22Rv1 (cell line): ENCODE data around the gene CFAP46.

Source experiments
- H3K27ac ChIP-seq: fragments of 450-650 bp; 2 replicates; pipeline ENCODE4 v1.5.1; 2017
- ZFX ChIP-seq: fragments of 450-650 bp; IDR thresholded peaks from 2 replicates; pipeline ENCODE4 v1.6.1; 2017; ENCODE audit warnings: antibody characterized with exemption, borderline replicate concordance
- TF ChIP-seq, protein P1 (sequence below): fragments of 450-650 bp; IDR thresholded peaks from 2 replicates; pipeline ENCODE4 v1.5.1; 2017; ENCODE audit warnings: mild to moderate bottlenecking

CFAP46 gene

DNA sequence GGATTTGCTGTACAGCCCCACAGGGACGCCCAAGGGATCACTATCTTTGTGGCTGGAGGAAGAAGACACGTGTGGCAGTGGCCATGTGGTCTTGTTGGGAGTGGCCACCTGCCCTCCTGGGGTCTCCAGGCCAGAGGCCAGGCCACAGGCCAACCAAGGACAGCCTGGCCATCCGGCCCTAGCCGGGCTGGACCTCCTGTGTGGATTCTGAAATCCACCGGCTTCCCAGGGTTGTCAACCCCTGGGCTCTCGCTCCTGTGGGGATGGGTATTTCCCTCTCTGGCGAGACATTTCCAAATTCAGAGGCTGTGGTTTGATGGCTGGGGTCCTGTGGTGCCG is 31.5 kb upstream of the CFAP46 start:
- TF ChIP-seq ZFX = no peak
- TF ChIP-seq, protein P1, sequence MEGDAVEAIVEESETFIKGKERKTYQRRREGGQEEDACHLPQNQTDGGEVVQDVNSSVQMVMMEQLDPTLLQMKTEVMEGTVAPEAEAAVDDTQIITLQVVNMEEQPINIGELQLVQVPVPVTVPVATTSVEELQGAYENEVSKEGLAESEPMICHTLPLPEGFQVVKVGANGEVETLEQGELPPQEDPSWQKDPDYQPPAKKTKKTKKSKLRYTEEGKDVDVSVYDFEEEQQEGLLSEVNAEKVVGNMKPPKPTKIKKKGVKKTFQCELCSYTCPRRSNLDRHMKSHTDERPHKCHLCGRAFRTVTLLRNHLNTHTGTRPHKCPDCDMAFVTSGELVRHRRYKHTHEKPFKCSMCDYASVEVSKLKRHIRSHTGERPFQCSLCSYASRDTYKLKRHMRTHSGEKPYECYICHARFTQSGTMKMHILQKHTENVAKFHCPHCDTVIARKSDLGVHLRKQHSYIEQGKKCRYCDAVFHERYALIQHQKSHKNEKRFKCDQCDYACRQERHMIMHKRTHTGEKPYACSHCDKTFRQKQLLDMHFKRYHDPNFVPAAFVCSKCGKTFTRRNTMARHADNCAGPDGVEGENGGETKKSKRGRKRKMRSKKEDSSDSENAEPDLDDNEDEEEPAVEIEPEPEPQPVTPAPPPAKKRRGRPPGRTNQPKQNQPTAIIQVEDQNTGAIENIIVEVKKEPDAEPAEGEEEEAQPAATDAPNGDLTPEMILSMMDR = no peak
- no peak overlapping the region for H3K27ac ChIP-seq

DNA sequence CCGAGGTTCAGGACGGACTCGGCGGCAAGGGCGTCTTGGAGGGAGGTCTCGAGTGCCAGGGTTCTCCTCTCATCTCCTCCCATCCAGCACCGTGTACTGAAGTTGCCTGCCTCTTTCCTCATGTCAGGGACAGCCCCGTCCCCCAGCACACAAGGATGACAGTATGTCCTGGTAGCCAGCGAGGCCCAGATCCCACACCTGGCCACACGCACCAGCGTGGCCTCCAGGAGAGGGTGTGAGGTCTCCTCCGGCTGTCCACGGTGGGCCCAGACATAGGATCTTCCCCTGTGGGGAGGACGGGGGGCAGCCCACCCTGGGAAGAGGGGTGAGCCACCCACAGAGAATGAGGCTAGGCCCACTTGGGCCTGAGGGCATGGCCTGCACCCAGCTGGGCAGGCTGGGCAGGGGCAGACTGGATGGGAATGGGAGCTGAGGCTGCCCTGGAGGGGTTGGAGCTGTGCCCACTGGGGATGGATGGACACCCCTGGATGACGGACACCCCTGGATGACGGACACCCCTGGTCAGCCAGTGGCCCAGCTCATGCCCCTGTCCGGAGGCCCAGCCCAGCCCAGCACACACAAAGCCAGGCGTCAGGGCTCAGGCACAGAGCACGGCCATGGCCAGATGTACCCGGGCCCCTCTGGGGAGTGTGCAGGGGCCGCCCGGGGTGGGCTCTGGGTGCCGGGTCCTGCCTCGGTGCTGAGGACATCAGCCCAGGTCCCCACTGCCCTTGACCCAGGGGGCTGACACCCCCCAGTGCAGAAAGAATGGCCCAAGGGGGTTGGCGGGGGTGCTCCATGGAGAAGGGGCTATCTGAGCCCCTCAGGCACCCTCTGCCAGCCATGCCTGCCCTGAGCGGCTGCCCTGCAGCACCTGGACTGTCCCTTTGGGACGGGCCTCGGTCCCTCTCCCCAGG is 30.9 kb upstream of the CFAP46 start:
- TF ChIP-seq, protein P1 = no peak
- TF ChIP-seq ZFX = no peak
- no peak overlapping the region for H3K27ac ChIP-seq

DNA sequence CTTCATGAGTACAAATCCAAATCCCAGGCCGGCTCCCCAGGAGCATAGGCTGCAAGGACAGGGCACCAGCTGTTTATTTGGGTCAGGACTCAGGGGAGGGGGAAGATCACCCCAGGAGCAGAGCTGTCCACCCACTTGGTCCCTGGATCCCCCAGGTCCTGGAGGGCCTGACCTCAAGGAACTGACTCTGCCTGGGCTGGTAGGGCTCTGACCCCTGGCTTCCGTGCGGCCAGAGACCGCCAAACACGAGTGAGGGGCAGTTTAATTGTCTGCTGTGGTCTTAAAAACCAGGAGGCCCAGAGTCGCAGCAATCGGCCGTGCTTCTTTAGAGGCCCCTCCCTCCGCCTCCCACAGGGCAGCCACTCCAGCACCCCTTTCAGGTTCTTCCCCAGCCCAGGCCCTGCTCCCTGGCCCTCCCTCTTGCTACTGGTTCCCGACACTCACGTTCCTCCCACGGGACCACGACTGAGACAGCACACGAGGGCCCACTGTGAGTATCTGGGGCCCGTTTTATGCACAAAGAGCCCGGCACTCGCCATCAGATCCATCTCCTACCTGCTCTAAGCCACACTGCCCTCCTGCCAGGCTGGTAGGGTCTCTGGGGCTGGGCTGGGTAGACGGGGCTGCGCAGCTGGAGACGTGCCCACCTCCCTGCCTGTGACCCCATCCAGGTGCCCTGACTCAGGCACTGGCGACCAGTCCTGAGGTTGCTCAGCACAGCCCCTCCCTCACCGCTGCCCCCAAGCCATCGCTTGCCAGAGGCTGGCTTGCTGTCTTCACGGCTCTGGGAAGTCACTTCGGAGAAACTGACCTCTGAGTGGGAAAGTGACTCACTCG is 30.0 kb upstream of the CFAP46 start:
- no peak overlapping the region for H3K27ac ChIP-seq
- TF ChIP-seq, protein P1 = no peak
- no peak for TF ChIP-seq ZFX

DNA sequence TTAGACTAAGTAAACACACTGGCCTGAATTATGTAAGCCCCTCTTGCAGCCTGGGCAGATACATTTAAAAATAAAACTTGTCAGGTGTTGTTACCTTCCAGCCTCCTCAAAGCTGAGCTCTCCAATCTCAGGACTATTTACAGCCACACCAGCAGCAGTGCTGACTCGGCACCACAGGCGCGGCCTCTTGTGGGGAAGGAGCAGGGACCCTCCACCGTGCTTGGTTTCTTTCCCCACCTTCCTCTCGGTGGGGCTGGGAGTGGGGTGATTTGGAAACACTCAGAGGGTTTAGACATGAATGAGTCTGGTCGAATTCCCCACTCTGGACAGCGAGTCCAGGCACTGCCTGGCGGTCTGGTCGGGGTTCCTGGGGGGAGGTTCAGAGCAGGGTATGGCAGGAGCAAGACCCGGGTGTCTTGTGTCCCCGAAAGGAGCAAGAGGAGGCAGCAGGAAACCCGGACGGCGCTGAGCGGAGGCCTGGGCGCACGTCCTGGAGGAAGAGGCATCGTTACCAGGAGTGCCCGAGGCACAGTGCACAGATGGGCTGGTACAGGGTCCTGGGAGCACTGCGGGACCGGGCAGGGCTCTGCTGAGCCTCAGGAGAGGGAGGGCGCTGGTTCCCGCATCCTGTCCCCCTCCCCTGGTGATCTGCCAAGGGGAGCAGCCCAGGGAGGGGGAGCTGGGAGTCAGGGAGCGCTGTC is 29.2 kb upstream of the CFAP46 start:
- TF ChIP-seq, protein P1 = no peak
- TF ChIP-seq ZFX = no peak
- no peak overlapping the region for H3K27ac ChIP-seq

DNA sequence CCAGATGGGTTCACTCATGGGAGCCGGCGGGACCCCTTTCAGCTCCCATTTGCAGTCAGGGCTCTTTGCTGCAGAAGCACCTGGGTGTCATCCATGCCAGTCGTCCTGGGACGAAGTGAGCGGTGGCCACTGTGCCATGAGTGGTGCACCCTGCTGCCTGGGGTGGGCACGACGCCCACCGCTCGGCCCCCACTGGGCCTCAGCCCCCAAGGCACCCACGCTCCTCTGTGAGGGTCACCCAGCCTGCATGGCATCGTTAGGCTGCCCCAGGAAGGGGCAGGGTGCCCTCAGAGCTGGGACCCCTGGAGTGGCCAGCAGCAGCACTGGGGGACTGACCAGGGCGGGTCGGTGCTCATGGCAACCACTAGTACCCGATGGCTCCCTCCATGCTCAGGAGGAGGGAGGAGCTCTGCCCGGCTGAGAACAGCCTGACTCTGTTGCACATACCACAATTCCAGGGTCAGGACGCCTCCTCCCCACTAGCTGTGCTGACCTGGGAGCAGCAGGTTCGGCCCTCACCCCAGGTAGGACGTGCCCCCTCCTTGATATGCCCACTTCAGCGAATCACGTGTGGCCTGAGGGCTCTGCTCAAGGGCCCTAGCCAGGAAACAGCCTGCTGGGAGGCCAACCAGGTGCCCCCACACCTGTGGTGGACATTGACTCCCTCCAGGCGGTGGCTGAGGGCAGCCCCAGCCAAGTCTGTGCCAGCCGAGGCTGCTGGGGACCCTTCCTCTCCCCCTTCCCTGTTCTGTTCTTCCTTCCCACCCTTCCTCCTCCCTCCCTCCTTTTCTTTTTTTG is 28.5 kb upstream of the CFAP46 start:
- TF ChIP-seq, protein P1 = no peak
- no peak for TF ChIP-seq ZFX
- H3K27ac ChIP-seq = no peak overlapping the region

DNA sequence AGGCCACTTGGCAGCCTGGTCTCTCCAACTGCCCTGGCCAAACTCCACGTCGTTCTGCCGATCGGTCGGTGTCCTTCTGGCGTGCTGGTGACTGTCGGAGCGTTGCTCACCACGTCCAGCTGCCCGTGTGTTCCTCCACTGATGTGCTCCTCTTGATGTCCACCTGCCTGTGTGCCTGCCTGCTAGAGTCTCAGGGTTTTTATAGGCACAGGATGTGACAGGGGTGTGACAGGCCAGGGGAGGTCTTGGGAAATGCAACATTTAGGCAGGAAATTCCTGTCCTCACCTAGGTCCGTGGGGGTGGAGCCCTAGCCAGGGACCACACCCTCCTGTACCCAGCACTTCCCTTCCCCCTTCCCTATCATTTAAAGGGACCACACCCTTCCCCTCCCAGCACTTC is 25.2 kb upstream of the CFAP46 start:
- no peak overlapping the region for H3K27ac ChIP-seq
- TF ChIP-seq ZFX = no peak
- TF ChIP-seq, protein P1 = no peak
